NCI-H1930 (cell line): Measurements from ENCODE around the gene HSD11B1.

Experiments
- DNase-seq, 2 experiments: peaks; one replicate each; lab custom pipeline; 2025; lab: John Stamatoyannopoulos, UW

The HSD11B1 gene

GRCh38 chr1:209755926-209756614, 51.4 kb downstream of the HSD11B1 start, which contains the start of gene TRAF3IP3:
TRAF3IP3 (plus strand) TSS chr1:209756053; CDS start chr1:209760040, 3,987 bp downstream.
- no peak for DNase-seq

- no peak for DNase-seq
Measured at GRCh38 chr1:209756615-209757445, 52.2 kb downstream of the HSD11B1 start.

GRCh38 chr1:209758400-209758799, 53.8 kb downstream of the HSD11B1 start:
- DNase-seq = no peak

- DNase-seq = no peak
Measured at GRCh38 chr1:209759829-209760359, 55.2 kb downstream of the HSD11B1 start.

GRCh38 chr1:209761011-209761635, 56.5 kb downstream of the HSD11B1 start:
- DNase-seq = no peak

- no peak for DNase-seq
Measured at GRCh38 chr1:209766051-209766450, 61.4 kb downstream of the HSD11B1 start.

- DNase-seq = no peak
Measured at GRCh38 chr1:209767096-209767495, 62.5 kb downstream of the HSD11B1 start.

GRCh38 chr1:209767706-209768105, 63.1 kb downstream of the HSD11B1 start:
- no peak for DNase-seq

GRCh38 chr1:209768354-209768774, 63.7 kb downstream of the HSD11B1 start:
- no peak for DNase-seq

- DNase-seq = no peak
Measured at GRCh38 chr1:209769171-209769904, 64.7 kb downstream of the HSD11B1 start.

GRCh38 chr1:209769971-209770370, 65.3 kb downstream of the HSD11B1 start:
- DNase-seq = no peak

- DNase-seq = no peak
Measured at GRCh38 chr1:209770636-209771415, 66.2 kb downstream of the HSD11B1 start.

- DNase-seq = no peak
Measured at GRCh38 chr1:209772126-209772525, 67.5 kb downstream of the HSD11B1 start.

GRCh38 chr1:209774592-209774991, 69.9 kb downstream of the HSD11B1 start:
- DNase-seq = no peak

GRCh38 chr1:209775678-209776077, 71.0 kb downstream of the HSD11B1 start:
- DNase-seq = no peak

GRCh38 chr1:209777587-209777986, 72.9 kb downstream of the HSD11B1 start:
- DNase-seq = no peak

- no peak for DNase-seq
Measured at GRCh38 chr1:209778102-209778501, 73.5 kb downstream of the HSD11B1 start.

GRCh38 chr1:209780268-209780667, 75.6 kb downstream of the HSD11B1 start:
- DNase-seq = no peak

- no peak for DNase-seq
Measured at GRCh38 chr1:209783386-209783785, 78.7 kb downstream of the HSD11B1 start.
